Measurements from ENCODE around the gene PTHLH. TPM values are rescaled to one million over a fixed set of nuclear protein-coding genes. Genes with fewer than 3 reads are reported as not detected.

The PTHLH gene
- total and polyA plus RNA-seq, 2 donors (not counting 1 experiment from before 2014, with no cell fraction given), result not detected

DNA sequence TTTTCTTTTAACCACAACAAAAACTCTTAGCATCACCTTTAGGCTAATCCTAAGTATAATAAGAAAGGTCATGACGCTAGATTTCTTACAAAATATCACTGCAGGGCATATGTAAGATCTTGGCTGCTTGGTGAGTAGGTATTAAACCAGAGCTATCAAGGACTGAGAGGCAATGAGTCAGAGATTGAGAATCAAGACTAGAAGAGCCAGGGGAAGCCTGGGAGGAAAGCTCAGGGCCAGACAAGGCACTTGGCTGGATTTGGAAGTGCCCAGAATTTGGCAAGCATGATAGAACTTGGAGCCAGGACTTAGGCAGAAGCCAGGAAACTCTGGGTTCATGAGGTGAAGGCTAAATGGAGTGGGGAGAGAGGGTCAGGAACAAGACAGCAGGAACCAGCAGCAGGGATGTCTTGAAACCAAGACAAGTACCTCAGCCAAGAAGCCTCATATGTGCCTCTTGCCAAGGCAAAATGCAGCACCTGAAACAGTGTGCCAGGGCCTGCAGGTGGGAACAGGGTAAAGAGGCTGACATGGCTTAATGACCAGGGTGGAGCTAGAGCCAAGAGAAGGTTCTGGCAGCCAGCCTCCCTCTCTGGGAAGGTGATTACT, 49.9 kb downstream of the PTHLH start:
- Mint-ChIP-seq H3K27me3 (no peaks in the 10 kb centered on the region), H3K4me3 (no peak overlapping the region), H3K9me3 (ENCODE audit: insufficient read depth) (no peaks in the 10 kb centered on the region), H3K4me1 (no peaks in the 10 kb centered on the region), H3K27ac (no peak overlapping the region)
- no peak overlapping the region for H3K27ac ChIP-seq (ENCODE audit: low read length in 2 of 2)
- H2AFZ ChIP-seq (ENCODE audit: insufficient read depth, low read depth, low read length, poor library complexity, severe bottlenecking), result no peak overlapping the region
- intact Hi-C loops (cut with micrococcal nuclease), result no loop called here
- TF ChIP-seq, protein P1, sequence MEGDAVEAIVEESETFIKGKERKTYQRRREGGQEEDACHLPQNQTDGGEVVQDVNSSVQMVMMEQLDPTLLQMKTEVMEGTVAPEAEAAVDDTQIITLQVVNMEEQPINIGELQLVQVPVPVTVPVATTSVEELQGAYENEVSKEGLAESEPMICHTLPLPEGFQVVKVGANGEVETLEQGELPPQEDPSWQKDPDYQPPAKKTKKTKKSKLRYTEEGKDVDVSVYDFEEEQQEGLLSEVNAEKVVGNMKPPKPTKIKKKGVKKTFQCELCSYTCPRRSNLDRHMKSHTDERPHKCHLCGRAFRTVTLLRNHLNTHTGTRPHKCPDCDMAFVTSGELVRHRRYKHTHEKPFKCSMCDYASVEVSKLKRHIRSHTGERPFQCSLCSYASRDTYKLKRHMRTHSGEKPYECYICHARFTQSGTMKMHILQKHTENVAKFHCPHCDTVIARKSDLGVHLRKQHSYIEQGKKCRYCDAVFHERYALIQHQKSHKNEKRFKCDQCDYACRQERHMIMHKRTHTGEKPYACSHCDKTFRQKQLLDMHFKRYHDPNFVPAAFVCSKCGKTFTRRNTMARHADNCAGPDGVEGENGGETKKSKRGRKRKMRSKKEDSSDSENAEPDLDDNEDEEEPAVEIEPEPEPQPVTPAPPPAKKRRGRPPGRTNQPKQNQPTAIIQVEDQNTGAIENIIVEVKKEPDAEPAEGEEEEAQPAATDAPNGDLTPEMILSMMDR (IDR thresholded peaks at IDR 0.05), result no peak
- TF ChIP-seq EZH2 (IDR thresholded peaks at IDR 0.05; ENCODE audit: borderline replicate concordance, insufficient read depth, low read depth, low read length, poor library complexity, severe bottlenecking), result no peak
- no peaks in the 10 kb centered on the region for H3K27me3 ChIP-seq (replicated peaks in 1 of 4; ENCODE audit: control extremely low read depth in 1 of 4, control insufficient read depth in 3 of 4, insufficient read depth in 4 of 4, low read length in 3 of 4)
- no peak overlapping the region for H3K4me3 ChIP-seq (ENCODE audit: control extremely low read depth in 1 of 5, extremely low read depth in 1 of 5, insufficient read depth in 1 of 5, low read depth in 2 of 5, low read length in 4 of 5)
- H4K20me1 ChIP-seq (ENCODE audit: control insufficient read depth, insufficient read depth, low read length, poor library complexity, severe bottlenecking), result no peaks in the 10 kb centered on the region
- peaks cover 0 to 4% (median 0%) of the 10 kb centered on the region in 3 donors for H3K9me3 ChIP-seq (ENCODE audit: control extremely low read depth in 1 of 3, control insufficient read depth in 2 of 3, insufficient read depth in 1 of 3, low read length in 2 of 3)
- ChIA-PET POLR2A (no interaction called here), CTCF (no interaction called here)
- H3K9ac ChIP-seq (ENCODE audit: low read length), result no peak overlapping the region
- H3K36me3 ChIP-seq (replicated peaks in 1 of 2; ENCODE audit: control extremely low read depth in 1 of 2, control insufficient read depth in 1 of 2, extremely low read depth in 1 of 2, insufficient read depth in 2 of 2, low read length in 1 of 2), result no peaks in the 10 kb centered on the region
- no peak for ATAC-seq (ENCODE audit: low read depth)
- no peaks in the 10 kb centered on the region for H3K79me2 ChIP-seq (ENCODE audit: control insufficient read depth, insufficient read depth, low read length)
- WGBS (ENCODE audit: insufficient coverage), result no CpG with 5 or more reads among the region's 1 CpG
- no peak overlapping the region for H3K4me2 ChIP-seq (replicated peaks; ENCODE audit: low read depth, low read length, poor library complexity, severe bottlenecking)
- H3K4me1 ChIP-seq (ENCODE audit: control insufficient read depth in 2 of 2, insufficient read depth in 2 of 2, low read length in 2 of 2), result no peaks in the 10 kb centered on the region
- no peak for DNase-seq

DNA sequence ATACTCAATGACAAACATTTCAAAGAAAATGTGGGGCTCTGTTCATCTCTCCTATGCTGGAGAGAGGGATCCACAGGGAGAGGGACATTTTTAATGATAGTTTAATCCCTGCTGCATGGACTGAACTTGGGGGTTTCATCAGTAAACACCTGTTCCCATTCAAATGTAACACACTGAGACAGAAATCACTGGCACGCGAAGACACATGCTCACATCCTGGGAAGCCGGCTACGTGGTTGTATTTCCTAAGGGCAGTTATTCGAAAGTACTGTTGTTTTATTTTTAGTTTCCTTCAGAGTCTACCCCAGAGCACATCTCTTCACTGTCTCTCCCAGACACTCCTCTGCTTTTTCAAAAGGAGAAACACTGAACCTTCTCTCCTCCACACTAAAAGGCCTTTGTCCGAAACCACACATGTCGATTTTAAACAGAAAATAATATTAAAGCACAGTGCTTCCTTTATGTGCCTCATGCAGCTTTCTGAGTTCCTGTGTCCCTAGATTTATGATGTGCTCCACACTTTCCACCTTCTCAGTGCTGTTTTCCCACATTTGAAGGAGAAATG, 52.8 kb downstream of the PTHLH start:
- peaks cover 0 to 7% (median 0%) of the 10 kb centered on the region in 3 donors for H3K9me3 ChIP-seq (ENCODE audit: control extremely low read depth in 1 of 3, control insufficient read depth in 2 of 3, insufficient read depth in 1 of 3, low read length in 2 of 3)
- H2AFZ ChIP-seq (ENCODE audit: insufficient read depth, low read depth, low read length, poor library complexity, severe bottlenecking), result no peak overlapping the region
- no peaks in the 10 kb centered on the region for H4K20me1 ChIP-seq (ENCODE audit: control insufficient read depth, insufficient read depth, low read length, poor library complexity, severe bottlenecking)
- Mint-ChIP-seq H3K27ac (no peak overlapping the region), H3K4me3 (no peak overlapping the region), H3K27me3 (no peaks in the 10 kb centered on the region), H3K4me1 (no peaks in the 10 kb centered on the region), H3K9me3 (ENCODE audit: insufficient read depth) (no peaks in the 10 kb centered on the region)
- no peak overlapping the region for H3K4me2 ChIP-seq (replicated peaks; ENCODE audit: low read depth, low read length, poor library complexity, severe bottlenecking)
- POLR2A ChIA-PET, result no interaction called here
- no peak overlapping the region for H3K4me3 ChIP-seq (ENCODE audit: control extremely low read depth in 1 of 5, extremely low read depth in 1 of 5, insufficient read depth in 1 of 5, low read depth in 2 of 5, low read length in 4 of 5)
- no peaks in the 10 kb centered on the region for H3K27me3 ChIP-seq (replicated peaks in 1 of 4; ENCODE audit: control extremely low read depth in 1 of 4, control insufficient read depth in 3 of 4, insufficient read depth in 4 of 4, low read length in 3 of 4)
- no peaks in the 10 kb centered on the region for H3K36me3 ChIP-seq (replicated peaks in 1 of 2; ENCODE audit: control extremely low read depth in 1 of 2, control insufficient read depth in 1 of 2, extremely low read depth in 1 of 2, insufficient read depth in 2 of 2, low read length in 1 of 2)
- no peak overlapping the region for H3K9ac ChIP-seq (ENCODE audit: low read length)
- H3K4me1 ChIP-seq (ENCODE audit: control insufficient read depth in 2 of 2, insufficient read depth in 2 of 2, low read length in 2 of 2), result no peaks in the 10 kb centered on the region
- no CpG with 5 or more reads among the region's 7 CpGs for WGBS (ENCODE audit: insufficient coverage)
- H3K27ac ChIP-seq (ENCODE audit: low read length in 2 of 2), result no peak overlapping the region
- intact Hi-C loops (cut with micrococcal nuclease), result no loop called here
- no peaks in the 10 kb centered on the region for H3K79me2 ChIP-seq (ENCODE audit: control insufficient read depth, insufficient read depth, low read length)
- CTCF ChIA-PET, result no interaction called here
- DNase-seq, result no peak
- TF ChIP-seq EZH2 (IDR thresholded peaks at IDR 0.05; ENCODE audit: borderline replicate concordance, insufficient read depth, low read depth, low read length, poor library complexity, severe bottlenecking), result no peak
- TF ChIP-seq, protein P1 (IDR thresholded peaks at IDR 0.05), result no peak
- ATAC-seq (ENCODE audit: low read depth), result no peak

Data from B cell (primary cell).